AG04449 (cell line): ENCODE results near the gene SPAG17.

Experiments
- CTCF ChIA-PET: fragments of 350-600 bp; formaldehyde crosslinking; extraction: SDS; loops from one replicate; lab custom pipeline; 2021; ENCODE audit warnings: antibody characterized with exemption; lab: Yijun Ruan, JAX
- POLR2A ChIA-PET: fragments of 400-600, 350-600 bp; formaldehyde crosslinking; extraction: SDS; loops from one replicate; lab custom pipeline; 2020; ENCODE audit warnings: antibody characterized with exemption, inconsistent platforms; lab: Yijun Ruan, JAX
- DNase-seq: peaks from one replicate; pipeline ENCODE4 v3.0.0-alpha.2; 2010; ENCODE audit warnings: low read depth, low spot score
- H3K4me3 ChIP-seq: 2 replicates; pipeline ENCODE4 v1.5.1; 2011; ENCODE audit warnings: low read depth, mild to moderate bottlenecking, control low read depth, low read length
- CTCF ChIP-seq: IDR thresholded peaks from one replicate; pipeline ENCODE4 v1.5.1; 2011; ENCODE audit warnings: mild to moderate bottlenecking, moderate library complexity, low read length, control low read depth, inconsistent platforms; ENCODE audit not compliant: insufficient read depth; ENCODE audit errors: missing control alignments

Gene SPAG17

GRCh38 chr1:118008011-118008410 is 177.0 kb downstream of the SPAG17 start:
- no peak for TF ChIP-seq CTCF
- ChIA-PET POLR2A (no interaction called here), CTCF (no interaction called here)
- no peak overlapping the region for H3K4me3 ChIP-seq
- no peak for DNase-seq

GRCh38 chr1:118007391-118007790 is 177.6 kb downstream of the SPAG17 start:
- TF ChIP-seq CTCF, result no peak
- POLR2A ChIA-PET, result no interaction called here
- DNase-seq, result no peak
- H3K4me3 ChIP-seq, result no peak overlapping the region
- CTCF ChIA-PET, result no interaction called here

GRCh38 chr1:118004312-118004711 is 180.7 kb downstream of the SPAG17 start:
- DNase-seq, result no peak
- H3K4me3 ChIP-seq, result no peak overlapping the region
- CTCF ChIA-PET, result no interaction called here
- POLR2A ChIA-PET, result no interaction called here
- TF ChIP-seq CTCF, result no peak

- ChIA-PET CTCF (no interaction called here), POLR2A (no interaction called here)
- no peak for TF ChIP-seq CTCF
- no peak overlapping the region for H3K4me3 ChIP-seq
- DNase-seq, result no peak
Observed at GRCh38 chr1:117985973-117986372, 199.1 kb downstream of the SPAG17 start.

- no peak for DNase-seq
- POLR2A ChIA-PET, result no interaction called here
- CTCF ChIA-PET, result no interaction called here
- no peak overlapping the region for H3K4me3 ChIP-seq
- no peak for TF ChIP-seq CTCF
Observed at GRCh38 chr1:117985239-117985638, 199.8 kb downstream of the SPAG17 start.

- DNase-seq, result no peak
- H3K4me3 ChIP-seq, result no peak overlapping the region
- no peak for TF ChIP-seq CTCF
- ChIA-PET CTCF (no interaction called here), POLR2A (no interaction called here)
Observed at GRCh38 chr1:117981455-117982192, 203.4 kb downstream of the SPAG17 start.
